HG03159 (cell line): ENCODE results near the gene CACFD1.

Experiments used
- ATAC-seq: cut with Tn5 transposase; IDR thresholded peaks from one replicate; pipeline ENCODE4 v1.9.1; 2021; ENCODE audit warnings: mild to moderate bottlenecking, moderate library complexity; ENCODE audit not compliant: unreplicated experiment

Gene CACFD1

DNA sequence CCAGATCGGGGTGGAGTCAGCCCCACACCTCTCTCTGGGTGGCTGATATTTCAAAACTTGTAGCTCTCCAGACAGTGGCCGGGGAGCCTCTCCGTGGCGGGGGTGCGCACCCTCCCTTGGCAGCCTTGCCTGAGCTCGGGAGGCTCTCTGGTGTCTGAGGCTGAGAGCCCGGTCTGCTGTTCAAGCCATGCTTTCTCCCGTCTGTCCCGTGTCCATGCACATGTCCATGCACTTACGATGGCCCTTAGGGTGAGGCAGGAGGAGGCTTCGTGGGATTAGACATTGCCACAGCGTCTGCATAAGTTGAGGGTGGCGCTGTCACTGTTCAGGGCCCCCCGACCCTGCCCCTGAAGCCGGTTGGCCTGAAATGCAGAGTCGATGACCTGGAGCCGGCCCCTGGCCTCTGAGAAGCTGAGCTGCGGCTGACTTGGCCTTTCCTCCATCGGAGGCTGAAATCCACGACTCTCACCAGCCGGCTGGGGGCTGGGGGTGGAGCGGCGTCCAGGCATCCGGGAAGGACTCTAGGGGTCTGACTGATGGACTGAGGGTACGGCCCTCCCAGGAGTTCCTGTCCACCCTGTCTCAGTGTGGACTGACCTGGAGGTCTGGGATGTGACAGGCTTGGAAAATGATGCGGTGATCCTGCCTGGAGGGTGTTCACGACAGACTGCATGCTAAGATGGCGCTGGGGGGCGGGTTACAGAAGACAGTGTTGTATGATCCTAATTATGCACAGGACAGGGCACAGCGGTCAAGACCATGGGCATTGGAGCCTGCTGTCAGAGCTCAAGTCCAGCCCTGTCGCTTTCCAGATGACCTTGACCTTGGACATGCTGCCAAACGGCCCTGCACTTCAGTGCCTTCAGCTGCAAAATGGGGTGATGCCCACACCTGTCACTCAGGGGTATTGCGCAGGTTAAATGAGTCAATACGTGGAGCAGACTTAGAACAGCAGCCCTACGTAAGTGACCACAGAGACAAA is 37.4 kb downstream of the CACFD1 start:
- ATAC-seq: no peak

DNA sequence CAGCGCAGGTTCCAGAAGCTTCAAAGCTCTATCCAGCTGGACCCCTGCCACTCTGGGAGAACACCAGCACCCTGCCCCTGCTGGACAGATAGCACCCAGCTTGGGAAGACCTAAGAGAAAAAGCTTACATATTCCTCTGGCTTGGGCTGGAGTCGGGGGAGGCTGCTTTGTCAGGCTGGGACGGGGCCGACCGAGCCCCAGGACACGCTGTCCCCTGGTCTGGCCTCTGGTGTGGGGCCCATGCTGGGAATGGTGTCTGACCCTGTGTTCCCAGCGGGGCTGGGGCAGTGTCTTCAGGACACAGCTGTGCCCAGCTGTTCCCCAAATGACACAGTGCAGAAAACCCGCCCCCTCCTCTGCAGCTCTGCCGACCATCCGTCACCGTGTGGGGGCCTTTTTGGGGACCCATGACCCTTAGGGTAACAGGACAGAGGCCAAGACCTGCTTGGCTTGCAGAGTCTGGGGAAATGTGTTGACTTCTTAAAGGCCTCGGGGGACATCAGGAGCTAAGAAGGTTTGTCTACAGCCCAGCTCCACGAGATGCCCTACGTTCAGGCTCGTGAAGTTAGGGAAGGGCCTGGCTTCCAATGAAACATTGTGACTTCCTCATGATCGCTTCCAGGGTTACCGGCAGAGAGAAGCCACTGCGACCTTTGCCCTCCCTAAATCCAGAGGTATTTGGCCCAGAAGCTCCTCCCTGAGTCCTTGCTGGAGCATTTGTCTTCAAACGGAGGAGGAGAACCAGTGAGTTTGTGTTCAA is 39.5 kb downstream of the CACFD1 start:
- ATAC-seq: no peak

- no peak for ATAC-seq
These were observed 40.1 kb downstream of the CACFD1 start for GRCh38 chr9:133499892-133500270.

DNA sequence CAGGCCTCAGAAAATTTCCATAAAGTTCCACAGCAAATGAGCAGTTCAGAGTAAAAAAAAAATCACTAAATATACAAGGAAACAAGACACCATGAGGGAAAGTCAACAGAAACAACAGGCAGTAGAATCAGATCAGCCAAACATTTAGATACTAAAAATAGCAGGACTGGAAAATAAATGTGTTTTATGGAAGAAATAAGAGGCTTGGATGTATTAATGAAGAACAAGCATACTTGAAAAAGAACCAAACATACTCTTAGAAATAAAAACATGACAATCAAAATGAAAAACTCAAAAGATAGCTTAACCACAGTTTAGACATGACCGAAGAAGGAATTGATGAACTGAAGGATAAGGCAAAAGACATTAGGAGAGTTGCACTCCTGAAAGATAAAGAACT is 42.3 kb downstream of the CACFD1 start:
- no peak for ATAC-seq

DNA sequence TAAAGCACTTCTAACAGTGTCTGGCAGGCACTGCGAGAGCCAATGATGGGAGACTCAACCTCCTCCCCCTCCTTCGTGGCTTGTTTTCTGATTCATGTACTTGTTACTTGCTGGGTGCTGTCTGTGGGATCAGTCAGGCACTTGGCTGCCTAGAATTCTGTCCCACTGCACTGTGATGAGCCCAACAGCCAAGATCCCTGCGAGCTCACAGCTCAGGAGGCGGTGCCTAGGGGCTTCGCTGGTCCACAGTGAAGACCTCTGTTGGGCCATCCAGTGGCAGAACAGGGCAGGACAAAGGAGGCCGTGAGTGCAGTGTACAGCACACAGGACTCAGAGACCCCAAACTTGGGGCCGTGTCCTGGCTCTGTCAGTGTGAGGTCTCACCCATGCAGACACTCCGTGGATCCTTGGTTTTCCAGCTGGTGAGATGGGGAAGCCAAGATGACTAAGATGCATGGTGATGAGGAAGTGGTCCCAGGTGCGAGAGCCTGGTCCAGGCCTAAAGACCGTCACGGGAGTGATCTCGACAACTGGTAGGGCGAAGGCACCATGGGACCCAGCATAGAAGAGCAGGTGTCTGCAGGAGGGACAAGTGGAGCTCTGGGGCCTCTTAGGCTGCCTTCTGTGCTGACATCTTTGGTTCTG is 45.5 kb downstream of the CACFD1 start:
- ATAC-seq: no peak

- ATAC-seq: no peak
These were observed 46.3 kb downstream of the CACFD1 start for GRCh38 chr9:133505901-133506652.

DNA sequence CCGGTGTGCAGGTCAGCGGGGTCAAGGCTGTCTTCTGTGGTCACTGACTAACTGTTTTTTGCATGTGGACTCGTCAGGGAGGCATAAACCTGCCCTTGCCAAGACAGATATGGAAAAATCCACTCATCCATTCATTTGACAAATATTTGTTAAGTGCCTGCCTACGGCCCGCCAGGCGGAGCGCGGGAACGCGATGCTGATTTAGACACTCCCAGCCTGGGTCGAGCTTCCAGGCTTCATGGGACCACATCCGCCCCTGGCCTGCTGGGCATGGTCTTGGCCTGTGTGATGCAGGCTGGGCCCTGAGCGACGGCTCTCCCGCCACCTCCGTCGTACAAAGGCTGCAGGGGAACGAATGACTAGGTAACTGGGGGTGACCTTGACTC is 46.9 kb downstream of the CACFD1 start:
- ATAC-seq: no peak

- ATAC-seq: no peak
These were observed 47.6 kb downstream of the CACFD1 start for GRCh38 chr9:133507246-133507965.

DNA sequence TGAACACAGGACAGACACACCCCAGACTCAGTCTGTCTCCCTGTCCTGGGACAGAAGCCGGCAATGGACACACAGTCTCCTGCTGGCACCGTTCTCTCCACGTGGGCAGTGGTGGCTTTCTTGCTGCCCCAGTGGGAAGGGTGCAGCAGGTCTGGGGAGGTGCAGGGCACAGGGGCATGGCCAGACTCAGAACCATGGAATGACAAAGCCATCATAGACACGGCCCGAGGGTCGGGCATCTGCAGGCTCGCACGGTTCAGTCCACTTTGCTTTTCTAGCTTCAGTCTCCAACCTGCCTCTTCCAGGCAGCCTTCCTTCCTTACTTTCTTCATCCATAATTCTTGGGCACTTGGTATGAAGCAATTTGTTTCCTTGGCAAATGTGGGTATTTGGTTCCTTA is 48.3 kb downstream of the CACFD1 start:
- ATAC-seq: no peak

- ATAC-seq: no peak
These were observed 49.7 kb downstream of the CACFD1 start for GRCh38 chr9:133509179-133510083.

- ATAC-seq: no peak
These were observed 51.2 kb downstream of the CACFD1 start for GRCh38 chr9:133510926-133511505.

- ATAC-seq: no peak
These were observed 51.8 kb downstream of the CACFD1 start for GRCh38 chr9:133511607-133512006.

GRCh38 chr9:133512253-133513213 is 52.8 kb downstream of the CACFD1 start:
- no peak for ATAC-seq

DNA sequence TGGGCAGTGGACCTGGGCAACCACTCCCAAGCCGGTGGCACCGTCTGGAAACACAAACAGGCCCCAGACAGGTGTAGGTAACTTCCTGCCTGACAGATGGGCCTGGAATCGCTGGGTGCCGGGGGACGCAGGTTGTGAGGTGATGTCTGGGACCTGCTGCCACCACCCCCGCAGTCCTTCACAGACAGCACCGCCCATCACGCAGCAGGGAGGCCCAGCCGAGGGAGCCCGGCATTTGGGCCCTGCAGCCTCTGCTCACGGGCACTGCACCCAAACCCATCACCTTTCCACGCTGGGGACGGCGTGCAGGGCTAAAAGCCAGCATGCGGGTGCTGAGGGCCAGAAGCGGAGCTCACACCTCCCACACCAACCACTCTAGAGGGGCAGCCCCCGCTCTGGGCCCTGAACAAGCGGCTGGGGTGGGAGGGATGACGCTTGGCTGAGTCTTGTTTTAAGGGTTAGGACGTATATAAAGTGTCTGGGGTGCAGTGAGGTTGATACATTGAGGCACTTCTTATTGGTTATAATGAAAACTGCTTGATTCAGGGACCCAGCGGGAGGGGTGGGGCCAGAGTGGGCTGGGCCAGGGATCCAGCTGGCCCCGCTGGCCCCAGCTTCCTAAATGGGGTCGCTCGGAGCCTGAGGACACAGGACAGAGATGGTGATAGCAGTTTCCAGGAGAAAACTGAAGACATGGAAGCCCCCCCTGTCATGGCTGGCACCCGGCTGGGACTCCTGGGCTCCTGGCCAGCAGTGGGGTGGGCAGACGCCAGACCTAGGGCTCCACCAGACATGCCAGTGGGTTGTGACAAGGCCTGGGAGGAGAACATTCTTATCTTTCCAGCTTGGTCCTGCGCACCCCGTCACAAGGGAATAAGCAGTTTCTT is 53.7 kb downstream of the CACFD1 start:
- ATAC-seq: no peak

DNA sequence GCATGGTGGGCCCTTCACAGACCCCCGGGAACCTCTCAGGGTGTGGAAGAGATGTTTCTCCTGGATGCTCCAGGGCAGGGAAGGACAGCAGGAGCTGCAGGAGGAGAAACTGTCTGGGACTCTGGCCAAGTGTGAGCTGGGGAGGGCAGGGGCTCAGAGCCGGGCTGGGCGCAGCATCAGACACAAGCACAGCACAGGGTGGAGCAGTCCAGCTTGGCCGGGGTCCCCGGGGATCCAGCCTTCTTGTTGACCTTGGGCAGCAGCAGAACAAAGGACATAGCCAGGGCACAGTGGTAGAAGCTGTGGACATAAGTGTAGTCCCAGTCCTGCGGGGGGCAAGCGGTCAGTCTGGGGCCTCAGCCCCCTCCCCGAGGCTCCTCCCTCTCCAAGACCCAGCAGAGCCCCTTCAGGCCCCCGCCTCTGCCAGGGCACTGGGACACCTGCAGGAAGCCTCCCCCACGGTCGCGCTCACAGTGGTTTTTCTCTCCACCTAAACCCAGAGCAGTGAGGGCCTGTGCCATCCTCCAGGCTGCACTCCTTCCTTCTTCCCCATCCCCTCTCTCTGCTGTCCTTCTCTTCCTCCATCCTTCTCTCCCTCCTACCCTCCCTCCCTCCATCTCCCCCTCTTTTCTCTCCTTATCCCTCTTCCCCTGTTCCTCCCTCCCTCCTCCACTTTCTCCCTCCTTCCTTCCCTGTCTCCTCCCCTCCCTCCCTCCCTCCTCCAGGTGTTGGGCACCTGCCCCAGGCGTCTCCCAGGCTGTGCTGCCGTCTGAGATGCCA is 54.9 kb downstream of the CACFD1 start:
- no peak for ATAC-seq

DNA sequence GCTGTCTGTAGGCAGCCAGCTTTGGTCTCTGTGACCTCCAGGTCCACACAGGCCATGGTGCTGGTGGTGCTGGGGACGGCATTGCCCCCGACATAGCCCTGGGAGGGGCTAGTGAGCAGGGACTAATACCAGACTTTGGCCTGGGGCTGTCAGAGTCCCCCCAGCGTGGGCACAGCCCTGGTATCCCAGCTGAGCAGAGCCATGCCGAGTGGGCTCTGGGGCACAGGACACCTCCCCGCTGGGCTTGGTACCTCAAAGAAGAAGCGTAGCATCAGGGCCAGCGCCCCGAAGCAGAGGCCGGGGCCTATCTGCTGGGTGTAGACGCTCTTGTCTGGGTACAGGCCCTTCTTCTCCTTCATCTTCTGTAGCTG is 55.4 kb downstream of the CACFD1 start:
- no peak for ATAC-seq
